DOHH2 (cell line): ENCODE measurements around the gene WASL.

Experiments
- H3F3A ChIP-seq: fragments of 200-600 bp; sonication (generic), shearing (Covaris generic); 2 replicates; pipeline ENCODE4 v1.6.0; 2016; ENCODE audit warnings: antibody characterized with exemption, mild to moderate bottlenecking; ENCODE audit not compliant: control insufficient read depth, insufficient read depth
- H3K27ac ChIP-seq: fragments of 200-600 bp; sonication (generic); 2 replicates; pipeline ENCODE4 v1.5.1; 2014; ENCODE audit warnings: low read depth, mild to moderate bottlenecking, low read length, moderate library complexity
- H3K27me3 ChIP-seq: fragments of 200-600 bp; sonication (generic); 2 replicates; pipeline ENCODE4 v1.6.1; 2014; ENCODE audit warnings: mild to moderate bottlenecking, low read length, mixed read lengths; ENCODE audit not compliant: control insufficient read depth
- H3K36me3 ChIP-seq: fragments of 200-600 bp; sonication (generic); 2 replicates; pipeline ENCODE4 v1.6.1; 2014; ENCODE audit warnings: mild to moderate bottlenecking, low read length, moderate library complexity, mixed read lengths; ENCODE audit not compliant: control insufficient read depth
- H3K4me1 ChIP-seq: fragments of 200-600 bp; sonication (generic); 2 replicates; pipeline ENCODE4 v1.6.1; 2014; ENCODE audit warnings: mild to moderate bottlenecking, low read length, mixed read lengths; ENCODE audit not compliant: control insufficient read depth
- H3K4me2 ChIP-seq: fragments of 200-600 bp; sonication (generic); 2 replicates; pipeline ENCODE4 v1.6.0; 2014; ENCODE audit warnings: mild to moderate bottlenecking, low read length, moderate library complexity
- H3K4me3 ChIP-seq: fragments of 200-600 bp; sonication (generic); 2 replicates; pipeline ENCODE4 v1.5.1; 2014; ENCODE audit warnings: mild to moderate bottlenecking, low read length, mixed read lengths
- H3K79me2 ChIP-seq: fragments of 200-600 bp; sonication (generic); 2 replicates; pipeline ENCODE4 v1.6.1; 2014; ENCODE audit warnings: mild to moderate bottlenecking, low read length, mixed read lengths; ENCODE audit not compliant: control insufficient read depth
- H3K9me2 ChIP-seq: fragments of 200-600 bp; sonication (generic); replicated peaks from 2 replicates; pipeline ENCODE4 v1.6.1; 2014; ENCODE audit warnings: mild to moderate bottlenecking, low read length, mixed read lengths; ENCODE audit not compliant: control insufficient read depth
- H3K9me3 ChIP-seq: fragments of 200-600 bp; sonication (generic); 2 replicates; pipeline ENCODE4 v1.6.1; 2014; ENCODE audit warnings: antibody characterized with exemption, low read length, mixed read lengths; ENCODE audit not compliant: control insufficient read depth, insufficient read depth
- H4K20me1 ChIP-seq: fragments of 200-600 bp; sonication (generic); 2 replicates; pipeline ENCODE4 v1.6.0; 2014; ENCODE audit warnings: low read depth, mild to moderate bottlenecking, antibody characterized with exemption, low read length, moderate library complexity; ENCODE audit not compliant: control insufficient read depth, insufficient read depth
- CTCF ChIP-seq: fragments of 200-600 bp; sonication (generic); IDR thresholded peaks from one replicate; pipeline ENCODE4 v1.5.1; 2014; ENCODE audit warnings: antibody characterized with exemption, mild to moderate bottlenecking, low read depth, low read length; ENCODE audit not compliant: poor library complexity, severe bottlenecking
- EZH2phosphoT487 ChIP-seq: fragments of 200-600 bp; sonication (generic); IDR thresholded peaks from 2 replicates; pipeline ENCODE4 v1.6.1; 2017; ENCODE audit warnings: borderline replicate concordance, mild to moderate bottlenecking, antibody characterized with exemption, low read length, moderate library complexity, mixed read lengths

Gene WASL

GRCh38 chr7:123661765-123662164, 87.0 kb downstream of the WASL start:
- Histone ChIP-seq H3K36me3 (no peaks in the 10 kb centered on the region), H3K9me3 (no peaks in the 10 kb centered on the region), H3K9me2 (no peaks in the 10 kb centered on the region), H3K79me2 (no peaks in the 10 kb centered on the region), H3F3A (no peaks in the 10 kb centered on the region), H4K20me1 (no peaks in the 10 kb centered on the region; the same call in 1 of the 2 replicates), H3K27me3 (peaks cover 7% of the 10 kb centered on the region; the same call in 1 of the 2 replicates), H3K4me1 (no peaks in the 10 kb centered on the region), H3K4me3 (no peak overlapping the region), H3K4me2 (no peak overlapping the region), H3K27ac (no peak overlapping the region)
- TF ChIP-seq EZH2phosphoT487: no peak
- no peak for TF ChIP-seq CTCF

GRCh38 chr7:123660514-123661354, 88.1 kb downstream of the WASL start:
- Histone ChIP-seq H4K20me1 (no peaks in the 10 kb centered on the region; the same call in 1 of the 2 replicates), H3K4me2 (no peak overlapping the region), H3K36me3 (no peaks in the 10 kb centered on the region), H3K79me2 (no peaks in the 10 kb centered on the region), H3K9me3 (no peaks in the 10 kb centered on the region), H3K4me1 (no peaks in the 10 kb centered on the region), H3K9me2 (no peaks in the 10 kb centered on the region; the same call in 1 of the 2 replicates), H3F3A (no peaks in the 10 kb centered on the region), H3K27me3 (peaks cover 5% of the 10 kb centered on the region; the same call in 1 of the 2 replicates), H3K27ac (no peak overlapping the region), H3K4me3 (no peak overlapping the region)
- TF ChIP-seq EZH2phosphoT487 (no peak), CTCF (no peak)

GRCh38 chr7:123658023-123658422, 90.8 kb downstream of the WASL start:
- H3K79me2 ChIP-seq: no peaks in the 10 kb centered on the region
- no peaks in the 10 kb centered on the region for H3K36me3 ChIP-seq
- H3K27ac ChIP-seq: no peak overlapping the region
- no peaks in the 10 kb centered on the region for H3F3A ChIP-seq
- H3K9me2 ChIP-seq: no peaks in the 10 kb centered on the region; the same call in 1 of the 2 replicates
- H3K4me3 ChIP-seq: no peak overlapping the region
- no peak for TF ChIP-seq EZH2phosphoT487
- no peak for TF ChIP-seq CTCF
- no peak overlapping the region for H3K4me2 ChIP-seq
- H3K4me1 ChIP-seq: no peaks in the 10 kb centered on the region
- H3K27me3 ChIP-seq: no peaks in the 10 kb centered on the region
- no peaks in the 10 kb centered on the region for H3K9me3 ChIP-seq
- H4K20me1 ChIP-seq: no peaks in the 10 kb centered on the region; the same call in 1 of the 2 replicates
